ENCODE results near the gene JAKMIP1.
"Not testable (repeated sequence)": the region's sequence is repeated elsewhere in the genome, so short reads cannot be mapped to it uniquely, and the experiment has no call there.

The JAKMIP1 gene

GRCh38 chr4:6141021-6141420, 59.3 kb downstream of the JAKMIP1 start:
- not testable (repeated sequence) for DNase-seq

- DNase-seq: no peak
Measured at GRCh38 chr4:6137747-6138135, 62.6 kb downstream of the JAKMIP1 start.

- DNase-seq: no peak
Measured at GRCh38 chr4:6137027-6137746, 63.2 kb downstream of the JAKMIP1 start.

- no peak for DNase-seq
Measured at GRCh38 chr4:6134612-6135220, 65.6 kb downstream of the JAKMIP1 start.

- no peak for DNase-seq
Measured at GRCh38 chr4:6132716-6133115, 67.6 kb downstream of the JAKMIP1 start.

- peak; percentile 91 for DNase-seq
Measured at GRCh38 chr4:6128221-6128850, 72.0 kb downstream of the JAKMIP1 start.

GRCh38 chr4:6126971-6127745, 73.2 kb downstream of the JAKMIP1 start:
- DNase-seq: no peak

GRCh38 chr4:6125103-6125651, 75.2 kb downstream of the JAKMIP1 start:
- DNase-seq: no peak

GRCh38 chr4:6124386-6125102, 75.8 kb downstream of the JAKMIP1 start:
- DNase-seq: no peak

GRCh38 chr4:6123976-6124375, 76.4 kb downstream of the JAKMIP1 start:
- DNase-seq: no peak

- no peak for DNase-seq
Measured at GRCh38 chr4:6123541-6123940, 76.8 kb downstream of the JAKMIP1 start.

- DNase-seq: no peak
Measured at GRCh38 chr4:6123116-6123515, 77.2 kb downstream of the JAKMIP1 start.

- DNase-seq: no peak
Measured at GRCh38 chr4:6122496-6122895, 77.9 kb downstream of the JAKMIP1 start.

GRCh38 chr4:6121941-6122340, 78.4 kb downstream of the JAKMIP1 start:
- DNase-seq: no peak

GRCh38 chr4:6121276-6121850, 79.0 kb downstream of the JAKMIP1 start:
- DNase-seq: no peak

GRCh38 chr4:6120361-6120760, 80.0 kb downstream of the JAKMIP1 start:
- no peak for DNase-seq

- DNase-seq: no peak
Measured at GRCh38 chr4:6119507-6120020, 80.8 kb downstream of the JAKMIP1 start.

- DNase-seq: no peak
Measured at GRCh38 chr4:6118201-6118600, 82.1 kb downstream of the JAKMIP1 start.

- DNase-seq: no peak
Measured at GRCh38 chr4:6116696-6117285, 83.6 kb downstream of the JAKMIP1 start.

GRCh38 chr4:6115746-6116586, 84.4 kb downstream of the JAKMIP1 start:
- no peak for DNase-seq

GRCh38 chr4:6115342-6115741, 85.0 kb downstream of the JAKMIP1 start:
- no peak for DNase-seq
